Thyroid gland (tissue), 4 donors: Measurements from ENCODE around the gene TYSND1.

Experiments
- POLR2A ChIP-seq, 2 donors: fragments of 450-650 bp; IDR thresholded peaks; one replicate each; pipeline ENCODE4 v1.6.1; 2017; ENCODE audit warnings: antibody characterized with exemption in 2 of 2, mild to moderate bottlenecking in 2 of 2, moderate library complexity in 1 of 2
- TF ChIP-seq, protein P1 (sequence below), 6 experiments: fragments of 200-600 bp in 3 of 6; fragments of 450-650 bp in 3 of 6; sonication (generic) in 3 of 6; IDR thresholded peaks; one replicate each; pipeline ENCODE4 v1.5.1; 2016 to 2019; ENCODE audit warnings: antibody characterized with exemption in 6 of 6, mild to moderate bottlenecking in 2 of 6, inconsistent platforms in 1 of 6, moderate library complexity in 1 of 6

DNA sequence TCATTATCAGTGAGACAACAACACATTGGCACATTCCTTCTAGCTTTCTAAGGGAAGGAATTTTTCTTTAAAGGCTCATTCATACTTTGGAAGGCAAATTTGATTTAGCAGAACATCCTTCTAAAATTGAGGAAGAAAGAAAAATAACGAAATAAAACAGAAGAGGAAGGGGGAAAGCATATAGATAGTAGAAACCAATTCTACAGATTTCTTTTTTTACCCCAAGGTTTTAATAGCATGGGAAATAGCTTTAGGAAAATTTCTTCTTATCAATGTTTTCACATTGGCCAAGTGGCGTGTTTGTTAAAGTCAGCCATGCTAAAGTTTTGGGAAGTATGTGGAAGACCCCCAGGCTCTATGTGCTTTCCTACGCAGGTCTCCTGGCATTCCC lies 58.2 kb downstream of the TYSND1 start:
- TF ChIP-seq, protein P1, sequence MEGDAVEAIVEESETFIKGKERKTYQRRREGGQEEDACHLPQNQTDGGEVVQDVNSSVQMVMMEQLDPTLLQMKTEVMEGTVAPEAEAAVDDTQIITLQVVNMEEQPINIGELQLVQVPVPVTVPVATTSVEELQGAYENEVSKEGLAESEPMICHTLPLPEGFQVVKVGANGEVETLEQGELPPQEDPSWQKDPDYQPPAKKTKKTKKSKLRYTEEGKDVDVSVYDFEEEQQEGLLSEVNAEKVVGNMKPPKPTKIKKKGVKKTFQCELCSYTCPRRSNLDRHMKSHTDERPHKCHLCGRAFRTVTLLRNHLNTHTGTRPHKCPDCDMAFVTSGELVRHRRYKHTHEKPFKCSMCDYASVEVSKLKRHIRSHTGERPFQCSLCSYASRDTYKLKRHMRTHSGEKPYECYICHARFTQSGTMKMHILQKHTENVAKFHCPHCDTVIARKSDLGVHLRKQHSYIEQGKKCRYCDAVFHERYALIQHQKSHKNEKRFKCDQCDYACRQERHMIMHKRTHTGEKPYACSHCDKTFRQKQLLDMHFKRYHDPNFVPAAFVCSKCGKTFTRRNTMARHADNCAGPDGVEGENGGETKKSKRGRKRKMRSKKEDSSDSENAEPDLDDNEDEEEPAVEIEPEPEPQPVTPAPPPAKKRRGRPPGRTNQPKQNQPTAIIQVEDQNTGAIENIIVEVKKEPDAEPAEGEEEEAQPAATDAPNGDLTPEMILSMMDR (IDR thresholded peaks at IDR 0.05): no peak
- no peak for TF ChIP-seq POLR2A (IDR thresholded peaks at IDR 0.05)
